Activated naive CD8-positive, alpha-beta T cell (primary cell): ENCODE measurements around the gene PRKD1.

Source experiments
- H3K27ac Mint-ChIP-seq: one replicate; pipeline ENCODE4 v1.8.0; 2021; ENCODE audit warnings: mixed read lengths
- H3K27me3 Mint-ChIP-seq: one replicate; pipeline ENCODE4 v1.8.0; 2021; ENCODE audit warnings: mixed read lengths
- H3K36me3 Mint-ChIP-seq: one replicate; pipeline ENCODE4 v1.8.0; 2021; ENCODE audit warnings: mixed read lengths
- H3K4me1 Mint-ChIP-seq: one replicate; pipeline ENCODE4 v1.8.0; 2021; ENCODE audit warnings: low read depth, mixed read lengths
- H3K4me3 Mint-ChIP-seq: one replicate; pipeline ENCODE4 v1.8.0; 2021; ENCODE audit warnings: mild to moderate bottlenecking, mixed read lengths
- H3K9me3 Mint-ChIP-seq: one replicate; pipeline ENCODE4 v1.8.0; 2021; ENCODE audit warnings: low read depth, mixed read lengths

Gene PRKD1

GRCh38 chr14:29759521-29760340 lies 167.9 kb downstream of the PRKD1 start:
- no peaks in the 10 kb centered on the region for H3K4me1 Mint-ChIP-seq
- no peaks in the 10 kb centered on the region for H3K27me3 Mint-ChIP-seq
- no peaks in the 10 kb centered on the region for H3K36me3 Mint-ChIP-seq
- no peak overlapping the region for H3K27ac Mint-ChIP-seq
- no peak overlapping the region for H3K4me3 Mint-ChIP-seq
- peaks cover 5% of the 10 kb centered on the region for H3K9me3 Mint-ChIP-seq

GRCh38 chr14:29757711-29758233 lies 169.9 kb downstream of the PRKD1 start:
- no peaks in the 10 kb centered on the region for H3K27me3 Mint-ChIP-seq
- H3K27ac Mint-ChIP-seq, result no peak overlapping the region
- H3K9me3 Mint-ChIP-seq, result peaks cover 5% of the 10 kb centered on the region
- H3K4me1 Mint-ChIP-seq, result no peaks in the 10 kb centered on the region
- H3K36me3 Mint-ChIP-seq, result no peaks in the 10 kb centered on the region
- H3K4me3 Mint-ChIP-seq, result no peak overlapping the region

- Mint-ChIP-seq H3K27me3 (no peaks in the 10 kb centered on the region), H3K27ac (no peak overlapping the region), H3K9me3 (peaks cover 5% of the 10 kb centered on the region), H3K4me3 (no peak overlapping the region), H3K36me3 (no peaks in the 10 kb centered on the region), H3K4me1 (no peaks in the 10 kb centered on the region)
Measured at GRCh38 chr14:29757188-29757680, 170.4 kb downstream of the PRKD1 start.

GRCh38 chr14:29756019-29756385 lies 171.6 kb downstream of the PRKD1 start:
- Mint-ChIP-seq H3K4me1 (no peaks in the 10 kb centered on the region), H3K36me3 (no peaks in the 10 kb centered on the region), H3K27me3 (no peaks in the 10 kb centered on the region), H3K4me3 (no peak overlapping the region), H3K9me3 (peaks cover 5% of the 10 kb centered on the region), H3K27ac (no peak overlapping the region)

- Mint-ChIP-seq H3K4me1 (no peaks in the 10 kb centered on the region), H3K4me3 (no peak overlapping the region), H3K9me3 (peaks cover 5% of the 10 kb centered on the region), H3K36me3 (no peaks in the 10 kb centered on the region), H3K27ac (no peak overlapping the region), H3K27me3 (no peaks in the 10 kb centered on the region)
Measured at GRCh38 chr14:29755311-29756018, 172.2 kb downstream of the PRKD1 start.

GRCh38 chr14:29754134-29754533 lies 173.5 kb downstream of the PRKD1 start:
- Mint-ChIP-seq H3K36me3 (no peaks in the 10 kb centered on the region), H3K4me1 (no peaks in the 10 kb centered on the region), H3K9me3 (peaks cover 5% of the 10 kb centered on the region), H3K27me3 (no peaks in the 10 kb centered on the region), H3K27ac (no peak overlapping the region), H3K4me3 (no peak overlapping the region)

GRCh38 chr14:29752221-29752923 lies 175.3 kb downstream of the PRKD1 start:
- Mint-ChIP-seq H3K27ac (no peak overlapping the region), H3K36me3 (no peaks in the 10 kb centered on the region), H3K4me1 (no peaks in the 10 kb centered on the region), H3K27me3 (no peaks in the 10 kb centered on the region), H3K4me3 (no peak overlapping the region), H3K9me3 (peaks cover 4% of the 10 kb centered on the region)

GRCh38 chr14:29749829-29750228 lies 177.8 kb downstream of the PRKD1 start:
- H3K9me3 Mint-ChIP-seq, result no peaks in the 10 kb centered on the region
- no peaks in the 10 kb centered on the region for H3K4me1 Mint-ChIP-seq
- H3K36me3 Mint-ChIP-seq, result no peaks in the 10 kb centered on the region
- no peak overlapping the region for H3K27ac Mint-ChIP-seq
- no peak overlapping the region for H3K4me3 Mint-ChIP-seq
- H3K27me3 Mint-ChIP-seq, result no peaks in the 10 kb centered on the region

- Mint-ChIP-seq H3K9me3 (no peaks in the 10 kb centered on the region), H3K4me1 (no peaks in the 10 kb centered on the region), H3K27me3 (no peaks in the 10 kb centered on the region), H3K36me3 (no peaks in the 10 kb centered on the region), H3K27ac (no peak overlapping the region), H3K4me3 (no peak overlapping the region)
Measured at GRCh38 chr14:29749327-29749726, 178.3 kb downstream of the PRKD1 start.

- Mint-ChIP-seq H3K4me1 (no peaks in the 10 kb centered on the region), H3K9me3 (no peaks in the 10 kb centered on the region), H3K27ac (no peak overlapping the region), H3K27me3 (no peaks in the 10 kb centered on the region), H3K36me3 (no peaks in the 10 kb centered on the region), H3K4me3 (no peak overlapping the region)
Measured at GRCh38 chr14:29745863-29746262, 181.8 kb downstream of the PRKD1 start.

- no peak overlapping the region for H3K27ac Mint-ChIP-seq
Measured at GRCh38 chr14:29743531-29743930, 184.1 kb downstream of the PRKD1 start.

GRCh38 chr14:29741909-29742401 lies 185.7 kb downstream of the PRKD1 start:
- Mint-ChIP-seq H3K9me3 (no peaks in the 10 kb centered on the region), H3K27ac (no peak overlapping the region), H3K27me3 (no peaks in the 10 kb centered on the region), H3K36me3 (no peaks in the 10 kb centered on the region), H3K4me3 (no peak overlapping the region), H3K4me1 (no peaks in the 10 kb centered on the region)

More at GRCh38 chr14:29743531-29743930, 184.1 kb downstream of the PRKD1 start:
- Mint-ChIP-seq H3K36me3 (no peaks in the 10 kb centered on the region), H3K27me3 (no peaks in the 10 kb centered on the region), H3K4me1 (no peaks in the 10 kb centered on the region), H3K9me3 (no peaks in the 10 kb centered on the region), H3K4me3 (no peak overlapping the region)

GRCh38 chr14:29740491-29740890 lies 187.2 kb downstream of the PRKD1 start:
- no peak overlapping the region for H3K27ac Mint-ChIP-seq
- no peaks in the 10 kb centered on the region for H3K36me3 Mint-ChIP-seq
- H3K4me3 Mint-ChIP-seq, result no peak overlapping the region
- H3K4me1 Mint-ChIP-seq, result no peaks in the 10 kb centered on the region
- H3K27me3 Mint-ChIP-seq, result no peaks in the 10 kb centered on the region
- no peaks in the 10 kb centered on the region for H3K9me3 Mint-ChIP-seq

GRCh38 chr14:29738950-29739349 lies 188.7 kb downstream of the PRKD1 start:
- Mint-ChIP-seq H3K9me3 (no peaks in the 10 kb centered on the region), H3K36me3 (no peaks in the 10 kb centered on the region), H3K27me3 (no peaks in the 10 kb centered on the region), H3K27ac (no peak overlapping the region), H3K4me1 (no peaks in the 10 kb centered on the region), H3K4me3 (no peak overlapping the region)

GRCh38 chr14:29738056-29738455 lies 189.6 kb downstream of the PRKD1 start:
- Mint-ChIP-seq H3K4me3 (no peak overlapping the region), H3K9me3 (no peaks in the 10 kb centered on the region), H3K36me3 (no peaks in the 10 kb centered on the region), H3K27ac (no peak overlapping the region), H3K27me3 (no peaks in the 10 kb centered on the region), H3K4me1 (no peaks in the 10 kb centered on the region)
